Measurements from ENCODE around the gene GLYR1.

GLYR1 gene

DNA sequence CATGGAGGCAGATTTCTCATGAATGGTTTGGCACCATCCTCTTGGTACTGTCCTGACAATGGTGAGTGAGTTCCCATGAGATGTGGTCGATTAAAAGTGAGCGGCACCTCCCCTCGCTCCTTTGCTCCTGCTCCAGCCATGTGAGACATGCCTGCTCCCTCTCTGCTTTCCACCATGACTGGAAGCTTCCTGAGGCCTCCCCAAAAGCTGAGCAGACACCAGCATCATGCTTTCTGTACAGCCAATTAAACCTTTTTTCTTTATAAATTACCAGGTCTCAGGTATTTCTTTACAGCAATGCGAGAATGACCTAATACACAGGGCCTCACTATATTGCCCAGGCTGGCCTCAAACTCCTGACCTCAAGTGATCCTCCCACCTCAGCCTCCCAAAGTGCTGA lies 92.2 kb downstream of the GLYR1 start:
- peak; percentile 91 for TF ChIP-seq ZNF776 (tag by site-specific recombination; IDR thresholded peaks at IDR 0.05; ENCODE audit: borderline replicate concordance)
- no peak for TF ChIP-seq ZNF76 (tag by site-specific recombination; IDR thresholded peaks at IDR 0.05; ENCODE audit: borderline replicate concordance, low read depth)
- POLR2A ChIA-PET, result no interaction called here
- Histone ChIP-seq H3K27ac (ENCODE audit: extremely low read depth, low read depth, low read length) (no peak overlapping the region), H3K4me1 (ENCODE audit: control insufficient read depth, insufficient read depth, low read length) (no peaks in the 10 kb centered on the region), H3K4me3 (ENCODE audit: low read depth, low read length) (no peak overlapping the region), H3K9me3 (ENCODE audit: control insufficient read depth, insufficient read depth, low read depth, low read length) (no peaks in the 10 kb centered on the region), H3K36me3 (ENCODE audit: control insufficient read depth in 2 of 2, insufficient read depth in 1 of 2, low read length in 2 of 2) (peaks cover 41 to 87% of the 10 kb centered on the region in 2 experiments)
- CTCF ChIA-PET, result no interaction called here

DNA sequence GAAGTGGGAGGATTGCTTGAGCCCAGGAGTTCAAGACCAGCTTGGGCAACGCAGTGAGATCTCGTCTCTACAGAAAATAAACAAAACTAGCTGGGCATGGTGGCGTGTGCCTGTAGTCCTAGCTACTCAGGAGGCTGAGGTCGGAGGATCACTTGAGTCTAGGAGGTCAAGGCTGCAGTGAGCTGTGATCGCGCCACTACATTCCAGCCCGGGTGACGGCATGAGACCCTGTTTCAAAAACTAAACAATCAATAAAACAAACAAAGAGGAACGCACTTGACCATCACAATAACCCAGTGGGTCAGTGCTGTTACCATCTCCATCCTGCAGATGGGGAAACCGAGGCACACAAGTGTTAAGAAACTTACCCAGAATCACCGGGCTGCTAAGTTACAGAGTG lies 93.9 kb downstream of the GLYR1 start:
- TF ChIP-seq, protein P1, sequence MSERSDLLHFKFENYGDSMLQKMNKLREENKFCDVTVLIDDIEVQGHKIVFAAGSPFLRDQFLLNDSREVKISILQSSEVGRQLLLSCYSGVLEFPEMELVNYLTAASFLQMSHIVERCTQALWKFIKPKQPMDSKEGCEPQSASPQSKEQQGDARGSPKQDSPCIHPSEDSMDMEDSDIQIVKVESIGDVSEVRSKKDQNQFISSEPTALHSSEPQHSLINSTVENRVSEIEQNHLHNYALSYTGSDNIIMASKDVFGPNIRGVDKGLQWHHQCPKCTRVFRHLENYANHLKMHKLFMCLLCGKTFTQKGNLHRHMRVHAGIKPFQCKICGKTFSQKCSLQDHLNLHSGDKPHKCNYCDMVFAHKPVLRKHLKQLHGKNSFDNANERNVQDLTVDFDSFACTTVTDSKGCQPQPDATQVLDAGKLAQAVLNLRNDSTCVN (tag by site-specific recombination; optimal IDR thresholded peaks at IDR 0.05), result no peak
- no peak for TF ChIP-seq ZNF214 (tag by site-specific recombination; IDR thresholded peaks at IDR 0.05; ENCODE audit: borderline replicate concordance)
- no peak for TF ChIP-seq ZNF585B (tag by site-specific recombination; IDR thresholded peaks at IDR 0.05)
- TF ChIP-seq ZNF37A (tag by site-specific recombination; IDR thresholded peaks at IDR 0.05), result no peak
- TF ChIP-seq, protein P2, sequence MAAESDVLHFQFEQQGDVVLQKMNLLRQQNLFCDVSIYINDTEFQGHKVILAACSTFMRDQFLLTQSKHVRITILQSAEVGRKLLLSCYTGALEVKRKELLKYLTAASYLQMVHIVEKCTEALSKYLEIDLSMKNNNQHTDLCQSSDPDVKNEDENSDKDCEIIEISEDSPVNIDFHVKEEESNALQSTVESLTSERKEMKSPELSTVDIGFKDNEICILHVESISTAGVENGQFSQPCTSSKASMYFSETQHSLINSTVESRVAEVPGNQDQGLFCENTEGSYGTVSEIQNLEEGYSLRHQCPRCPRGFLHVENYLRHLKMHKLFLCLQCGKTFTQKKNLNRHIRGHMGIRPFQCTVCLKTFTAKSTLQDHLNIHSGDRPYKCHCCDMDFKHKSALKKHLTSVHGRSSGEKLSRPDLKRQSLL (tag by site-specific recombination; IDR thresholded peaks at IDR 0.05), result no peak
- no peak for TF ChIP-seq ZNF529 (tag by site-specific recombination; IDR thresholded peaks at IDR 0.05; ENCODE audit: insufficient replicate concordance)
- TF ChIP-seq ZNF362 (tag by site-specific recombination; IDR thresholded peaks at IDR 0.05), result no peak
- TF ChIP-seq BCL11A (tag by site-specific recombination; IDR thresholded peaks at IDR 0.05; ENCODE audit: low read depth), result no peak
- TF ChIP-seq PRDM4 (tag by site-specific recombination; IDR thresholded peaks at IDR 0.05), result no peak
- TF ChIP-seq ZIC2 (tag by site-specific recombination; IDR thresholded peaks at IDR 0.05), result no peak
- no peak for TF ChIP-seq PRDM10 (tag by site-specific recombination; IDR thresholded peaks at IDR 0.05)
- TF ChIP-seq GLI2 (tag by site-specific recombination; IDR thresholded peaks at IDR 0.05; ENCODE audit: borderline replicate concordance, low read depth), result no peak
- no peak for TF ChIP-seq ZNF596 (tag by site-specific recombination; IDR thresholded peaks at IDR 0.05)
- TF ChIP-seq ZNF561 (tag by site-specific recombination; IDR thresholded peaks at IDR 0.05; ENCODE audit: borderline replicate concordance), result no peak
- TF ChIP-seq ZNF514 (tag by site-specific recombination; IDR thresholded peaks at IDR 0.05), result no peak
- TF ChIP-seq ZNF133 (tag by site-specific recombination; IDR thresholded peaks at IDR 0.05), result no peak
- Histone ChIP-seq H3K27ac (ENCODE audit: extremely low read depth, low read depth, low read length) (no peak overlapping the region), H3K9me3 (ENCODE audit: control insufficient read depth, insufficient read depth, low read depth, low read length) (no peaks in the 10 kb centered on the region), H3K36me3 (ENCODE audit: control insufficient read depth in 2 of 2, insufficient read depth in 1 of 2, low read length in 2 of 2) (peaks cover 28 to 76% of the 10 kb centered on the region in 2 experiments), H3K4me3 (ENCODE audit: low read depth, low read length) (no peak overlapping the region), H3K4me1 (ENCODE audit: control insufficient read depth, insufficient read depth, low read length) (no peaks in the 10 kb centered on the region)
- POLR2A ChIA-PET, result interaction anchor here (1.3 kb wide), 1 partner anchor 15 kb away, joined by 3 read pairs; no protein-coding TSS in a partner anchor
- CTCF ChIA-PET, result no interaction called here
